Daoy (cell line): ENCODE results near the gene ALS2CL. TPM values are rescaled to one million over a fixed set of nuclear protein-coding genes. Genes with fewer than 3 reads are reported as not detected.

Experiments used
- DNase-seq: peaks from one replicate; pipeline ENCODE4 v3.0.0-alpha.2; 2015; ENCODE audit warnings: low read depth
- total RNA-seq: library from RNA; depleted of rRNA; stranded (reverse); fragments of >200 nt; shearing (Covaris generic); gene quantifications from 2 replicates; pipeline ENCODE4 v1.2.3, GENCODE V29; 2014

The ALS2CL gene
- total RNA-seq, 1 experiment from 2014 or later, result 0.74 TPM

- DNase-seq, result no peak
Observed at GRCh38 chr3:46703013-46703520, 9.6 kb upstream of the ALS2CL start.

- no peak for DNase-seq
Observed at GRCh38 chr3:46702246-46703012, 8.9 kb upstream of the ALS2CL start.

GRCh38 chr3:46701181-46701939 is 7.9 kb upstream of the ALS2CL start, which contains the start of gene TMIE:
Gene TMIE (plus strand): TSS chr3:46701392. CDS start chr3:46701488, 96 bp downstream.
- no peak for DNase-seq

- DNase-seq, result no peak
Observed at GRCh38 chr3:46700772-46701171, 7.3 kb upstream of the ALS2CL start.

GRCh38 chr3:46699676-46700523 is 6.4 kb upstream of the ALS2CL start:
- DNase-seq, result no peak

DNA sequence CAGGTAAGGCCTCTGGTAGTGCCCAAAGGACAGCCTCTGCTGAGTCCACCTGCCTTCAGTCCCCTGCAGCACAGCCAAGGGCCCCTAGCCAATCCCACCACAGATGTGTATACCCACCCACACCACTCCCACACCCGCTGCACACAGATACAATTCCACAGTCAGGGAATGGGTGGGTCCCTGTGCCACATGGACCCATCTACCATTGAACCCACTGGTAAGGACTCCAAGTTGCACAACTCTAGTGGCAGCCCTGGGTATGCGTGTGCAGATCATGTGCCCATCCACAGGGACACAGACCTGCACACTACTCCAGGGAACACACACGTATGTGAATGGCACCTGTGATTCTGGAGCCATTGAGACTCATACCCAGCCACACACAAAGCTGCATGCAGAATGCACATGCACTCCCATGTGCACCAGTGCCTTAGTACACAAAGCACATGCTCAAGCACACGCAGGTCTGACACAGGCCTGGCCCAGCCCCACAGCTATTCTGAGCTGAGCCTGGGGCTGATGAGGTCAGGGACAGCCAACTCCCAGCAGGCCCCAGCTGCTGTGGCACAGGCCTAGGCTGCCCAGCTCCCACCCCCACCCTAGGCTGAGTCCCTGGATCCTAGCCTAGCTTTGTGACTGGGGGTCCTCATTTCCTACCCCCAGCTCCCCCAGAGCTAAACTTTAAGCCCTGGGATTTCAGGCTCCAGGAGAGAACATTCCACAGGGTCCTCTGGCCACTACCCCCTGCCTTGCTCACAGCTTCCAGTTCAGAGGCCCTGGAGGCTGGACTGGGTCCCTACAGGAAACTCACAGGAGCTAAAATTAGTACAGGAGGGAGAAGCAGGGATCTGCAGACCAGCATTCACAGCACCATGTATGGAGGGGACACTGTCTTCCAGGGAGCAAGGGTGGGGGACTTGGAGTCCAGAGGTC is 2.7 kb upstream of the ALS2CL start:
- no peak for DNase-seq

GRCh38 chr3:46695177-46695961 is 1.9 kb upstream of the ALS2CL start:
- DNase-seq, result no peak

GRCh38 chr3:46694520-46694919 is 1.0 kb upstream of the ALS2CL start:
- no peak for DNase-seq

DNA sequence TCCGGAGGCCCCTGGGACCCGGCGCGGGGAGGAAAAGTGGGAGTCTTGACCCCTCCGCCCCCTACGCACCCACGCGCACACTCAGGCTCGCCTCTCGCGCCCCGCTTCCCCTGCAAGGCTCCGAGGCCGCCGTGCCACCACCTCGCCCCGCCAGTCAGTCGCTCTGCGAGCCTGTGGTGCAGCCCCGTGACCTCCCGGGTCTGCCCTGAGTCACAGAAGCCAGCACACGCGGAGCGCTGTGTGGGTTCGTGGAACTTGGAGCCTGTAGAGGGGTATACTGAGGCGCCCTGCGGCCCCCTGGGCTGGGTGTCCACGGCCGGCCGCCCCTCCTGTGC is 380 bp upstream of the ALS2CL start:
- no peak for DNase-seq

- peak; percentile 43 for DNase-seq
Observed at GRCh38 chr3:46692566-46692990, 901 bp downstream of the ALS2CL start.

DNA sequence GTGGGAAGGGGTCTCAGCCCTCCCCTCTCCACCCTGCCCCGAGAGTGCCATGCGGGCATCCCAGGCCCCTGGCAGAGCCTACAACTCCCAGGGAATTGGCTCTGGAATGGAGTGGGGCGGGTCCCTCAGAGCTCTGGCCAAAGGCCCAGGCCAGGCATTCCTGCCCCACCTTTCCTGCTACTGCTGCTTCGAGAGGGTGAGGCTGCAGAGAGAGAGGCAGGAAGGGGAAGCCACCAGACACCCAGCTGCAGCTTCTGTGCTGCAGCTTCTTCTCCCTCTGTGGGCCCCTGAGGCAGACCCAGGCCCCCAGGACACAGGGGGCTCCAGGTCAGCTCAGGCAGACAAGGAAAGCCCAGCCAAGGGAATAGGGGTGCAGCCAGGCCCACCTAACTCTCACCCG is 2.7 kb downstream of the ALS2CL start:
- DNase-seq, result no peak

- DNase-seq, result no peak
Observed at GRCh38 chr3:46685446-46685845, 8.0 kb downstream of the ALS2CL start.

DNA sequence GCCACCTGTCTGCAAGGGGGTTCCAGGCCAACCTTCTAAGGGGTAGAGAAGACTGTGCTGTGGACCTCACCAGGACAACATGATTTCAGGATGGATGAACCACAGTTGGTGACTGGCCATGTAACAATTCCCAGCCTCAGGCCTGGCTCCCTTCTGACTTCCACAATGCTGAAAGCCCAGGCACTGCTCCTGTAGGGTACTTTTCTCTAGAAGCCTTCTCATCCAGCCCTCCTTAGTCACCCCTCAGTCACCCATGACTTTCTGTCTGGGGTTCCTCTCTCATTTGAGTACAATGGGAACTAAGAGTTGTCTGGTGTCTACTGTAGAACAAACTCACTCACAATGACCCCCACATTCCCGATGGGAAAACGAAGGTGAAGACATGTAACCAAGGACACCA is 8.6 kb downstream of the ALS2CL start:
- no peak for DNase-seq

DNA sequence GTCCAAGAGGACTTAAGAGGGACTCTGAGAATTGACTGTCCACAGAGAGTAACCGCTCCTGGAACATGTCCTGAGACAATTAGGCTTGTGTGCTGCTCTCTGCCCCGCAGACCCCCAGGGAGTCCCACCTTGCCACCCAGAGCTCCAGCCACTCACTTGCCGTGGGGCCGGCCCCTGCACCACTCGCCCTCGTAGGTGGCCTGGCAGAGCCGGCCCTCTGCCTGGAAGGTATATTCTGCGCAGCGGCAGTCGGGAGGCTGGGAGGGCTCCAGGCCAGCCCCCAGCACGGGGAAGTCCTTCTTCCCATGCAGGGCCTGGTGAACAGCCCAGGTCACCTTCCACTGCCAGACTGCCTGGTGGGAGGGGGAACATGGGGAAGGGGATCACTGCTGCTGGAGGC is 10.5 kb downstream of the ALS2CL start:
- DNase-seq, result no peak

GRCh38 chr3:46681856-46682540 is 11.5 kb downstream of the ALS2CL start:
- DNase-seq, result no peak

DNA sequence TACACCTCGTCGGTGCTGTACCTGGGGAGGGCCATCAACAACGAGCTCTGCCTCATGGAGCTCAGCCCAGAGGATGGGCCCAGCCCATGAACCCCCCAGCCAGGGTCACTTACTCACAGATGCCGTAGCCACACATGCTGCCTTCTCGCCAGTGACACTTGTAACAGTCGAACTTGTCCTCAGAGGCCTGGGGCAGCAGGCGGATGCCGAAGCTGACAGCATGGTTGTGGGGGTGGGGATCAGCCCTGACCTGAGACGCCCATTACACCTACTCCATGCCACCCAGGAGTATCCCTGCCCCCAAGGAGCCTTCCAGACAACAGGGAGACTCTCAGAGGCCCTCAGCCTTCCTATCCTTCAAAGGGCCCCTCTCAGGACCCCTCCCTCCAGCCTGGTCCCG is 12.1 kb downstream of the ALS2CL start:
- no peak for DNase-seq

DNA sequence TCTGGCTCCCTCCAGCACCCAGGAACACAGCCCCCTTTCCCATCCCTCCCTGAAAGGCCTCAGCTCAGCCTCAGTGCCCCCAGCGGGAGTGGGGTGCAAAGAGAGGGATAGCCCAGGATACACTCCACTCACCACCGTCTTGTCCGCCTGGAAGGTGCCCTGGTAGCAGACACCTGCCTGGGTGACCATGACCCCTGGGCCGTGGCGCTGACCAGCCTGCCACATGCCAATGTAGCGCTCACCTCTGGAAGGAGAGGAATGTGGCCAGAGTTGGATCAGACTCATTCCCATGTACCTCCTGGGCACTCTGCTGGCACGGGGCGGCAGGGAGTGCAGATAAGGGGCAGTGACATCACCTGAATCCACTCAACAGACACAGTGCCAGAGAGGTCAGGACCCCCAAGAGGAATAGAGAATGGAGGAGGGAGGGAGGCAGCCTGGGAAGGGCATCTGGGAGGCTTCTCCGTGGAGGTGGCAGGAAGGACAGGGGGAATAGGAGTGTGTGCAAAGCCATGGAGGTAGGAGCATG is 13.1 kb downstream of the ALS2CL start:
- DNase-seq, result no peak

DNA sequence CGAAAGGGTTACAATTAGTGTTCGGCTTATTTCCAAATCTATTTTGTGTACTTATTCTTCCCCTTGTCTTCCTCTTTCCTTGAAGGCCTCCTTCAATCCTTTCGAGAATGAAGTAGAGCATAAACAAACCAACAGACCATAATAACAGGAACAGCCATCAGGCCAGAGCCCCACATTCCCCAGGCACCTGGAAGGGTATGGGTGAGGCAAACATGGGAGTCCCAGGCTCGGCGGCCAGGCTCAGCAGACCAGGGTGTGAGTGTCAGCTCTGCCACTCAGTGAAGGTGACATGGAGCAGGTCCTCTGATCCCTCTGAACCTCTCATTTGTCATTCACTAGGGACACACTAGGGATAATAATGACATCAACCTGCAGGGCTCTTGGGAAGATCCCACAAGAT is 13.8 kb downstream of the ALS2CL start:
- no peak for DNase-seq

- no peak for DNase-seq
Observed at GRCh38 chr3:46678280-46678679, 15.2 kb downstream of the ALS2CL start.

- DNase-seq, result no peak
Observed at GRCh38 chr3:46677411-46677726, 16.1 kb downstream of the ALS2CL start.
